Endothelial cell of hepatic sinusoid (primary cell): Measurements from ENCODE around the gene LRCH3.
"Not testable (repeated sequence)": the region's sequence is repeated elsewhere in the genome, so short reads cannot be mapped to it uniquely, and the experiment has no call there.

ENCODE experiments used
- in situ Hi-C: cut with HindIII; loops from 2 replicates; pipeline ENCODE4 v1.10.0; 2017; ENCODE audit warnings: low sequenced_read_pairs

LRCH3 gene

DNA sequence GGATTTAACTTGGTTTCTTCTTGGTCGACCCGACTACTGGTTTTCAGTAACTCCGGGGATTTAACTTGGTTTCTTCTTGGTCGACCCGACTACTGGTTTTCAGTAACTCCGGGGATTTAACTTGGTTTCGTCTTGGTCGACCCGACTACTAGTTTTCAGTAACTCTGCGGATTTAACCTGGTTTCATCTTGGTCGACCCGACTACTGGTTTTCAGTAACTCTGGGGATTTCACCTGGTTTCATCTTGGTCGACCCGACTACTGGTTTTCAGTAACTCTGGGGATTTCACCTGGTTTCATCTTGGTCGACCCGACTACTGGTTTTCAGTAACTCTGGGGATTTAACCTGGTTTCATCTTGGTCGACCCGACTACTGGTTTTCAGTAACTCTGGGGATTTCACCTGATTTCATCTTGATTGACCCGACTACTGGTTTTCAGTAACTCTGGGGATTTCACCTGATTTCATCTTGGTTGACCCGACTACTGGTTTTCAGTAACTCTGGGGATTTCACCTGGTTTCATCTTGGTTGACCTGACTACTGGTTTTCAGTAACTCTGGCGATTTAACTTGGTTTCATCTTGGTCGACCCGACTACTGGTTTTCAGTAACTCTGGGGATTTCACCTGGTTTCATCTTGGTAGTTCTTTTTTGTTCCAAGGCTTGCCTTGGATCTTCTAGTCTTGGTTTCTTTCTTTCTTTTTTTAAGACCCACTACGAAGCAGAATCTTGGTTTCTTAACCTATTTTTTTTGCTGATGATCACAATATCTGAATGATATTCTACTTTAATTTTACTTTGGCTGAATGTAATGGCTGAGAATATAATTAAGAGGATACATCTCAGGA is 130.6 kb downstream of the LRCH3 start:
- in situ Hi-C loops: not testable (repeated sequence)

DNA sequence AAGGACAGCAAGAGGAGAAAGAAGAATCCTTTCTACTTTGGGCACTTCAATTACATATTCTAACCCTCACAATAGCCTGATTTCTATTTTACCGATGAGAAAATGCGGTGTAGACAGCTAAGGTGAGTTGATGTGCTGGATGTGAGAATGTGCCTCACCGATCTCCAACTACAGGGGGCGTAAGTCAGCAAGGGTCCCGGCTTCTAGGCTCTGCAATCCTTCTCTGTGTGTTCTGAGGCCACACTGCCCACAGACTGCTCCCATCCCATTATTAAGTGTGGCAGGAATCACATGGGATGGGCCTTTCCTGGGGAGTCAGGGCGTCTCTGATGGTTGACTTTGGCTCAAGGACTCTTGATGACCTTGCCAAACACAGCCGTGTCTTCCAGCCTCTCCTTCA is 135.4 kb downstream of the LRCH3 start:
- in situ Hi-C loops: no loop called here

DNA sequence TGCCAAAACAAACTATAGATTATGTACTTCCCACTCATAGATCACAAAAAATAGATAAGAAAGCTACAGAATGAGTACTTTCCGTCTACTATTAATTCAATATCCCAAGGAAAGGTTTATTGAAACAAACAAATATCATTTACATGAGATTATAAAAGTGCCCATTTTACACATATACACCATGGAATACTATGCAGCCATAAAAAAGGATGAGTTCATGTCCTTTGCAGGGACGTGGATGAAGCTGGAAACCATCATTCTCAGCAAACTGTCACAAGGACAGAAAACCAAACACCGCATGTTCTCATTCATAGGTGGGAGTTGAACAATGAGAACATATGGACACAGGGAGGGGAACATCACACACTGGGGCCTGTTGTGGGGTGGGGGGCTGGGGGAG is 136.5 kb downstream of the LRCH3 start:
- in situ Hi-C loops: not testable (repeated sequence)

DNA sequence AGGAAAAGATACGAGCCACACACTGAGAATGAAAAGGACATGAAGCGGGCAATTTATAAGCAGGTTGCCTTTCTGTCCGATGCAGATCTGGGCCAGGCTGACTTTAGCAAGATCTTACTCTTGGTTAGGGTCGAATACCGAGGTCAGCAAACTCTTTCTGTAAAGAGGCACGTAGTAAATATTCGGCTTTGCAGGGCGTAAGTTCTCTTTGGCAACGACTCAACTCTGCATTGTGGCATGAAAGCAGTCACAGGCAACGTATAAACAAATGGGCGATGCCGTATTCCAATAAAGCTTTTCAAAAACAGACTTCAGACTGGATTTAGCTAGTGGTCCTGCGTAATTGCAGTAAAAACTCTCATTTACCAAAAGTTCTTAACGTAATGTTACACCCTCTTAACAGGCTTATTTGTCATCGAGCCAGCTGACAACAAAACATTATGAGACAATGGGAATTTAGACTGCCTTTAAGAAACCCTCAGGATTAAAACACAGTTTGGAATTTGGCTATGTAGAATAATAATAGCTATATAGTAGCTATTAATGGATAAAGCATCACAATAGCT is 145.8 kb downstream of the LRCH3 start:
- in situ Hi-C loops: no loop called here
